Measurements from ENCODE around the gene WNT1.

The WNT1 gene

DNA sequence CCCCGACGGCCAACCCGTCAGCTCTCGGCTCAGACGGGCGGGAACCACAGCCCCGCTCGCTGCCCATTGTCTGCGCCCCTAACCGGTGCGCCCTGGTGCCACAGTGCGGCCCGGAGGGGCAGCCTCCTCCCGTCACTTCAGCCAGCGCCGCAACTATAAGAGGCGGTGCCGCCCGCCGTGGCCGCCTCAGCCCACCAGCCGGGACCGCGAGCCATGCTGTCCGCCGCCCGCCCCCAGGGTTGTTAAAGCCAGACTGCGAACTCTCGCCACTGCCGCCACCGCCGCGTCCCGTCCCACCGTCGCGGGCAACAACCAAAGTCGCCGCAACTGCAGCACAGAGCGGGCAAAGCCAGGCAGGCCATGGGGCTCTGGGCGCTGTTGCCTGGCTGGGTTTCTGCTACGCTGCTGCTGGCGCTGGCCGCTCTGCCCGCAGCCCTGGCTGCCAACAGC is at the start of gene WNT1:
Gene WNT1, plus strand, starts transcription at position 32 of the 450 bp plus-strand sequence. Its CDS starts 329 bp downstream, at position 361.
- no peak for DNase-seq

DNA sequence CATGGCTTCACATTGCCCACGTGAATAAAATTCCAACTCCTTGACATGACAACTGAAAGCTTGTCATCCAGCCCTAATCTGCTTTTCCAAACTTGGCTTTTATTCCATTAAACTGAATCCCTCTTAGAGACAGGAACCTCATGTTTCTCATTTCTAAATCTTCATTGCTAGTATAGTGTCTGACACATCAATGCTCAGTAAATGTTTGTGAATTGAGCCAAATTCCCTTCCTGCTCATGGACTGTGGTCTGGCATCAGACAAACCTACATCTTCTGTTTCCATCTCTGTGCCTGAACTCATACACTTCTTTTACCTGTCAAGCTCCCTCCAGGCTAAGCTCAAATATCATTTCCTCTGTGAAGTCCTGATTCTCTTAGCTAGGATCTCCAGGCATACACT is 48.6 kb upstream of the WNT1 start:
- no peak for DNase-seq

DNA sequence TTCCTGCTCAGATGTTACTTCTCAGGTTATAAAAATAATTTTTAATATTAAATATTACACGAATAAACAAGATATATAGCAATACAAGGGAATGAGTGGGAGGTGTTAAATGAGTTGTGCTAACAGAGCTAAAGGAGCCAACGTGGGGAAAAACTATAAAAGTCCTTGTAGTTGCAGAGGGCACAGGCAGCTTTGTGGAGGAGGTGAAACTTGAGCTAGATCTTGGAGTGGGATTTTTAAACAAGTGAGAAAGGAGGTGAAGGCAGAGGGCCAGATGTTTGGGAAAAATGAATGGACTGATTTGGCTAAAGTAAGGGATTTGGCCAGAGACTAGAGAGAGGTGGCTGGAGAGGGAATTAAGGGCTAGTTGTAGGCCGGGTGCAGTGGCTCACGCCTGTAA is 47.6 kb upstream of the WNT1 start:
- DNase-seq, result no peak

DNA sequence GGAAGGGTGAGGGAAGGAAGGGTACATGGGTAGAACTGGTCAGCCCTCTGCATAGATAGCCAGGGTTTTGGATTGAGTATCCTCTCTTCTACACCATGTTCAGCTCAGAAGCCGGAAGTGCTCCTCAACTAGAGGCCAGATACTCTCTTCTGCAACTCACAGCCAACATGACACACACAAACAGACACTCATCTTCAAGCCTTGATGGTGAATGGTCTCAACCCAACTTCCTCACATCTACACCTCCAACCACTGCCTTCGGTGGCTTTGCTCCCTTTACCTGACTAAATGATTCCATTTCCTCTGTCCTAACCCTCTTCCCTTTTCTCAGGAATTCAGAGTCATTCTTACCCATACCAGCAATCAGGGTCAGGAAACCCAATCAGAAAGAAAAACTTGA is 45.2 kb upstream of the WNT1 start:
- no peak for DNase-seq

DNA sequence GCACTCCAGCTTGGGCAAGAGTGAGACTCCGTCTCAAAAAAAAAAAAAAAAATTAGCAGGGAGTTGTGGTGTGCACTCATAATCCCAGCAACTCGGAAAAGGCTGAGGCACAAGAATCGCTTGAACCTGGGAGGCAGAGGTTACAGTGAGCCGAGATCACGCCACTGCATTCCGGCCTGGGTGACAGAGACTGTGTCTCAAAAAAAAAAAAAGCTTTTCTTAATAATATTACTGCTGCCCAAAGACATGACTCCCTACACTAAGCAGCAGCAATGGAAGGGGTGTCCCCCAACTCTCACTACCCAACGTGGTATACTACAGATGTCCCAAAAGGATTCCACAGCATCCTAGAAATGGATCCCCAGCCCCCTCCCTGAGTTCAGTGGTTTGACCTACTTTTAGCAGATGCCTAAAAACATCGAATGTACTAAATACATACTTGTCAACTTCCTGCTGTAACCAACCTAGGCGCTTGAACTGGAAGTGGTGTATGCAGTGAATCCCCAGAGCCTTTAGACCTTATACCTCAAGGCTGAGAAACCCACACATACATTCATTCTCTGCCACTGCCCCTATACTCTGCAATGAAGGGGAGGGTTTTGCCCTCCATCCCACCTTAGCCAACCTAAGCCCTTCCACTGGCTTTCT is 44.3 kb upstream of the WNT1 start:
- no peak for DNase-seq

GRCh38 chr12:48934312-48934706 is 43.8 kb upstream of the WNT1 start:
- no peak for DNase-seq

- DNase-seq, result peak; percentile 70 to 81
Observed at GRCh38 chr12:48936379-48936979, 41.6 kb upstream of the WNT1 start.

DNA sequence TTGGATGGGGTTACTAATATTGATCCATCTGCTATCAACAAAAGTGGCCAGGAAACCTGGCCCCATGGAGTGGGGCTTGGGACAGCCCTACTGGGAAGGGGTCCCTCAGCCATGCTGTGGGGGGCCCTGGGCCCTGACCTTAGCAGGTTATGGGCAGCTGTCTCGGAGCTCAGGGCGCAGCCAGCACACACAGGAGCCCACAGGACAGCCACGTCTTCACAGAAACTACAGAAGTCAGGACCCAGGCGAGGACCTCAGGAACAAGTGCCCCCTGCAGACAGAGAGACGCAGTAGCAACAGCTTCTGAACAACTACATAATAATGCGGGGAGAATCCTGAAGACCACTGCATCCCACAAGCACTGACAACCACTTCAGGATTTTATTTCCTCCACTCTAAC is 41.0 kb upstream of the WNT1 start:
- DNase-seq, result no peak

- no peak for DNase-seq
Observed at GRCh38 chr12:48938805-48939204, 39.3 kb upstream of the WNT1 start.

GRCh38 chr12:48940181-48940580 is 37.9 kb upstream of the WNT1 start:
- DNase-seq, result no peak

GRCh38 chr12:48943221-48943620 is 34.9 kb upstream of the WNT1 start:
- no peak for DNase-seq

GRCh38 chr12:48946205-48946604 is 31.9 kb upstream of the WNT1 start:
- DNase-seq, result no peak

DNA sequence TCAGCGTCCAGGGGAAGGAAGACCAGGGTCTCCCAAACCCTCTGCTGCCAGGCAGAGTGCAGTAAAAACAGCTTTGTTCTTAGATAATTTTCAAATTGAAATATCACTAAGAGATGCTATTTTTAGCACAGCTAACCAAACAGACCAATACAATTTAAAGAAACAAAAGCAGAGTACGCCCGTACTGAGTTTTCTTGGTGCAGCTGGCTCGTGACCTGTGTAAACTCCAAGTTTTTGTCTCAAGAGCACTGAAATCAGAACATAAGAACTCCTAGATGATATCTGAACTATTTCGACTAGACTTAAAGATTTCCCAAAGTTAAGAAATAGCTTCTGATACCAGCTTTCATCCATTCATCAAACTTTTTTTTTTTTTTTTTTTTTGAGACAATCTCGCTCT is 31.2 kb upstream of the WNT1 start:
- DNase-seq, result no peak

- DNase-seq, result no peak
Observed at GRCh38 chr12:48947727-48948126, 30.4 kb upstream of the WNT1 start.

GRCh38 chr12:48952691-48953090 is 25.4 kb upstream of the WNT1 start:
- no peak for DNase-seq

GRCh38 chr12:48954061-48954460 is 24.1 kb upstream of the WNT1 start:
- no peak for DNase-seq

DNA sequence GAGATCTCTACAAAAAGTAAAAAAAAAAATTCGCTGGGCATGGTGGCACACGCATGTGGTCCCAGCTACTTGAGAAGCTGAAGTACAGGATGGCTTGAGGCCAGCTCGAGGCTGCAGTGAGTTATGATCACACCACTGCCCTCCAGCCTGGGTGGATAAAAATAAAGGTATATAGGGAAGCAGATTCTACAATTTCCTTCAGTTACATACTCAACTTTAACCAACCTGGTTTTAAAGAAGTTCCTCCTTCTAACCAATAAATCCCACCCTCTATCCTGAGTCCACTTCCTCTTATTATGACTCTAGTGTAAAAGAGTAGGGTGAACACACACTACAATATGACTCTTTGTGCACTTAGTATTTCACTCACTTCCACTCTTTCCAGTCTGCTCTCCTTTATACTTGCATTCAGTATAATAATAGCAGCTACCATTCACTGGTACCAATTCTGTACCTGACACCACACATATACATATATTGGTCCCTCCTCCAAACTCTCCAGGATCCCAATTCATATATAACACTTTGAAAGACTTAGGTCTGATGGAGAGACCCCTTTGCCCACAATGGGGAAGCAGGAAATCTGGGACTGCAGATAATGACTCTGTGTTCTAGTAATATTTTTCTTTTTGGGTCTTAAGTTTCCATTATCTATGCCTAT is 23.2 kb upstream of the WNT1 start:
- no peak for DNase-seq

DNA sequence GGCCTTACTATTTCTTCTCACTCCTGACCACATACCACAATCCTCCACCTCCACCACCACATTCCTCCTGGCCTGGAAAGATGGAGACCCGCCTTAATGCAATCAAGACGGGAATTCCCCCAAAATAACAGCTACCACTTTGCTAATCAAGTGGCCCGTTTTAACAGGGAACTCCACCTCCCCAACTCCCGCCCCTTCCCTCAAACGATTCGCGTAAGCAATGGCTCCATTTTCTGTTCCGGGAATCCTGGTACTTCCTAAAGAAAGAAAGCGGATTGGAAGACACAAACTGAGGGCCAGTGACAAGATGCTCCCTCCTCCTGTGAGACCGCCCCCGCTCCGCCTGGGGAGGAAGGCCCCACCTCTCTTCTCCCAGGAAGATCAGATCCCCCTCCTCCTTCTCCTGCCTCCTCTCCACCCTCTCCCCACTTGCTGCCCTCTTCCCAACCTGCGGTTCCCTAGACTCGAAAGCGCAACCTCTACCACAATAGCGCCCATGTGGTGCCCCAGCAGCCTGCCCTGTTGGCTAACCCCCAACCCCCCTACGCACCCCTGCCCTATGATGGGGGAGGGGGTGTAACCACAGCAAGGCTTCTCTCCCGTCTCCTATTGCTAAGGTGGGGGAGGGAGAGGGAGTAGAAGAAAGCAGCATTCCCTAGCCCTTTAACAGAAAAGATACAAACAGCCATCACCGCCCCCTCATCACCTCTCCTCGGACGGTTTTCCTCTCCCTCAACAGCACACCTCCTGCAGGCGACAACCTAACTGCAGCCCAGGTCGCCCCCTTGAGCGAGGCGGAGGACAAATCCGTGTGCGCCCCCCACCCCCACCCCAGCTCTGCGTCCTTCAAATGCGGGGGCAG is 21.6 kb upstream of the WNT1 start:
- no peak for DNase-seq

- peak; percentile 90 to 91 for DNase-seq
Observed at GRCh38 chr12:48957141-48958048, 20.7 kb upstream of the WNT1 start, which contains the start of gene ARF3. Gene ARF3 (minus strand): TSS chr12:48957487. CDS start chr12:48941095, 16,392 bp downstream.

DNA sequence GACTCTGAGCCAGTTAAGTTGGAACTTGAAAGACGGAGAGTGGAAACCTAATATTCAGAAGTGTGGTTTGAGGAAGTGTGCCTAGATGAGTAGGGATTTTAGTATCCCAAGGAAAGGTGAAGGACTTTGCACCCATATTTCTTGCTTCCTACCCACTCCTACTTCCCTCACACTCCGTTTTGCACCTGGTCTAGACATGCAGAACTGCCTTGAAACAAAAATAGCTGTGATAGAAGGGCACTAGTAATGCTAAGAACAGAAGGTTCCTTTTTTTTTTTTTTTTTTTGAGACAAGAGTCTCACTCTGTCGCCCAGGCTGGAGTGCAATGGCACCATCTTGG is 20.1 kb upstream of the WNT1 start:
- DNase-seq, result no peak

- no peak for DNase-seq
Observed at GRCh38 chr12:48960834-48961233, 17.3 kb upstream of the WNT1 start.

DNA sequence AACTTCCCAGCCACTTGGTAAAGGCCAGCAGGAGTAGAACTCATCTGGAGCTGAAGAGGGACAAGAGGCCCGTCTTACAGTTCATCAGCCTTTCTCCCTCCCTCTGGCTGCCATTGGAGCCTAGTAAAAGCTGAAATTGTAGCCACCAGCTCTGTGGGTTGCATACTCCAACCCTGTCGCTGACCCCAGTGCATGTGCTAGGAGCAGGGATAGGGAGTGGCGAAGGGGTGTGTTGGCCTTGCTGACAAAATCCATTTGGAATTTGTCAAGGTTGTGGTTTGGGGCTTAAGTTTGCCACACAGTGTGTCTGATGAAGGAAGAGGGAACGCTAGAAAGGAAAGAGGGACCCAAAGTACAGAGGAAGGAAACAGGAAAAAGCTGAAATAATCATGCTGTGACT is 16.8 kb upstream of the WNT1 start:
- no peak for DNase-seq

Measured in stimulated activated CD4-positive, alpha-beta T cell treated with anti-CD3 and anti-CD28 coated beads, Interleukin-4, amount 100 ng/mL, for 4 hours (primary cell).